OCI-LY1 (cell line): Measurements from ENCODE around the gene TMEM151B.

Experiments
- H2AFZ ChIP-seq: fragments of 200-600 bp; sonication (generic), shearing (Covaris generic); 2 replicates; pipeline ENCODE4 v1.6.0; 2014; ENCODE audit warnings: antibody characterized with exemption, mild to moderate bottlenecking, low read length
- H3F3A ChIP-seq: fragments of 200-600 bp; sonication (generic), shearing (Covaris generic); 2 replicates; pipeline ENCODE4 v1.6.0; 2014; ENCODE audit warnings: mild to moderate bottlenecking, antibody characterized with exemption, low read length, moderate library complexity; ENCODE audit not compliant: insufficient read depth
- H3K27ac ChIP-seq: fragments of 200-600 bp; sonication (generic); 2 replicates; pipeline ENCODE4 v1.5.1; 2014; ENCODE audit warnings: low read length, mixed run types, mild to moderate bottlenecking, low read depth; ENCODE audit not compliant: poor library complexity, severe bottlenecking
- H3K27me3 ChIP-seq: fragments of 200-600 bp; sonication (generic); 2 replicates; pipeline ENCODE4 v1.6.0; 2014; ENCODE audit warnings: antibody characterized with exemption, mild to moderate bottlenecking, low read length, moderate library complexity; ENCODE audit not compliant: insufficient read depth
- H3K36me3 ChIP-seq: fragments of 200-600 bp; sonication (generic); 2 replicates; pipeline ENCODE4 v1.6.1; 2014; ENCODE audit warnings: mild to moderate bottlenecking, antibody characterized with exemption, low read length, moderate library complexity, mixed read lengths; ENCODE audit not compliant: insufficient read depth
- H3K4me1 ChIP-seq: fragments of 200-600 bp; sonication (generic); 2 replicates; pipeline ENCODE4 v1.5.1; 2014; ENCODE audit warnings: mild to moderate bottlenecking, low read length, moderate library complexity; ENCODE audit not compliant: insufficient read depth, severe bottlenecking
- H3K4me2 ChIP-seq: fragments of 200-600 bp; sonication (generic), shearing (Covaris generic); 2 replicates; pipeline ENCODE4 v1.6.1; 2014; ENCODE audit warnings: low read length
- H3K4me3 ChIP-seq: fragments of 200-600 bp; sonication (generic); 2 replicates; pipeline ENCODE4 v1.5.1; 2014; ENCODE audit warnings: low read length, low read depth, mild to moderate bottlenecking, mixed read lengths; ENCODE audit not compliant: poor library complexity, severe bottlenecking
- H3K79me2 ChIP-seq: fragments of 200-600 bp; shearing (Covaris generic); 2 replicates; pipeline ENCODE4 v1.6.1; 2016; ENCODE audit warnings: mixed run types, low read length, mixed read lengths; ENCODE audit not compliant: insufficient read depth
- H3K9ac ChIP-seq: fragments of 200-600 bp; sonication (generic), shearing (Covaris generic); 2 replicates; pipeline ENCODE4 v1.6.1; 2014; ENCODE audit warnings: mild to moderate bottlenecking, low read length, mixed read lengths
- H3K9me2 ChIP-seq: fragments of 200-600 bp; sonication (generic), shearing (Covaris generic); 2 replicates; pipeline ENCODE4 v1.6.1; 2014; ENCODE audit warnings: low read depth, mild to moderate bottlenecking, low read length, mixed read lengths
- H3K9me3 ChIP-seq: fragments of 200-600 bp; shearing (Covaris generic); 2 replicates; pipeline ENCODE4 v1.6.1; 2014; ENCODE audit warnings: low read length, mixed read lengths
- H4K20me1 ChIP-seq: fragments of 200-600 bp; sonication (generic), shearing (Covaris generic); 2 replicates; pipeline ENCODE4 v1.6.0; 2016; ENCODE audit warnings: mild to moderate bottlenecking, low read length; ENCODE audit not compliant: insufficient read depth
- CTCF ChIP-seq: fragments of 200-600 bp; sonication (generic), shearing (Covaris generic); IDR thresholded peaks from 2 replicates; pipeline ENCODE4 v1.5.1; 2017; ENCODE audit warnings: mild to moderate bottlenecking, antibody characterized with exemption, low read length, moderate library complexity, mixed read lengths
- EZH2 ChIP-seq: fragments of 200-600 bp; sonication (generic), shearing (Covaris generic); IDR thresholded peaks from 2 replicates; pipeline ENCODE4 v1.8.0; 2017; ENCODE audit warnings: borderline replicate concordance, mixed run types, mild to moderate bottlenecking, antibody characterized with exemption, low read length, moderate library complexity, mixed read lengths

The TMEM151B gene

GRCh38 chr6:44352259-44352658 lies 82.0 kb downstream of the TMEM151B start:
- no peaks in the 10 kb centered on the region for H3K36me3 ChIP-seq
- no peaks in the 10 kb centered on the region for H3K9me3 ChIP-seq
- H4K20me1 ChIP-seq, result no peaks in the 10 kb centered on the region
- H3K79me2 ChIP-seq, result no peaks in the 10 kb centered on the region
- H3K9me2 ChIP-seq, result no peaks in the 10 kb centered on the region
- TF ChIP-seq CTCF, result no peak
- no peak for TF ChIP-seq EZH2
- H2AFZ ChIP-seq, result no peak overlapping the region
- no peaks in the 10 kb centered on the region for H3F3A ChIP-seq
- no peaks in the 10 kb centered on the region for H3K27me3 ChIP-seq
- H3K4me2 ChIP-seq, result no peak overlapping the region
- H3K4me1 ChIP-seq, result no peaks in the 10 kb centered on the region
- no peak overlapping the region for H3K4me3 ChIP-seq
- no peak overlapping the region for H3K27ac ChIP-seq
- H3K9ac ChIP-seq, result no peak overlapping the region

- H3K9ac ChIP-seq, result no peak overlapping the region
- no peaks in the 10 kb centered on the region for H3K9me3 ChIP-seq
- H3F3A ChIP-seq, result no peaks in the 10 kb centered on the region
- TF ChIP-seq EZH2, result no peak
- no peak for TF ChIP-seq CTCF
- H3K4me3 ChIP-seq, result no peak overlapping the region
- H3K4me2 ChIP-seq, result no peak overlapping the region
- no peaks in the 10 kb centered on the region for H3K36me3 ChIP-seq
- no peaks in the 10 kb centered on the region for H3K9me2 ChIP-seq
- no peaks in the 10 kb centered on the region for H3K79me2 ChIP-seq
- no peak overlapping the region for H2AFZ ChIP-seq
- no peaks in the 10 kb centered on the region for H3K27me3 ChIP-seq
- H3K4me1 ChIP-seq, result no peaks in the 10 kb centered on the region
- H4K20me1 ChIP-seq, result no peaks in the 10 kb centered on the region
- H3K27ac ChIP-seq, result no peak overlapping the region
Measured at GRCh38 chr6:44353336-44353735, 83.1 kb downstream of the TMEM151B start.

GRCh38 chr6:44355640-44356039 lies 85.4 kb downstream of the TMEM151B start:
- Histone ChIP-seq H4K20me1 (no peaks in the 10 kb centered on the region), H3K9me3 (no peaks in the 10 kb centered on the region), H2AFZ (no peak overlapping the region), H3K4me3 (no peak overlapping the region), H3F3A (no peaks in the 10 kb centered on the region), H3K9ac (no peak overlapping the region), H3K79me2 (no peaks in the 10 kb centered on the region), H3K4me1 (no peaks in the 10 kb centered on the region), H3K27me3 (no peaks in the 10 kb centered on the region), H3K9me2 (no peaks in the 10 kb centered on the region), H3K4me2 (no peak overlapping the region), H3K27ac (no peak overlapping the region), H3K36me3 (no peaks in the 10 kb centered on the region)
- TF ChIP-seq EZH2, result no peak
- TF ChIP-seq CTCF, result no peak
